K562 (cell line): ENCODE measurements around the gene SPATS1. TPM values are rescaled to one million over a fixed set of nuclear protein-coding genes. Genes with fewer than 3 reads are reported as not detected.
A peak's percentile ranks its signal among the peaks of the same experiment; 100 is the strongest.

Experiments
- HIVEP1 ChIP-seq: fragments of 250-450 bp; sonication (Bioruptor Pico); IDR thresholded peaks from 2 replicates; pipeline ENCODE4 v1.4.0; 2020; ENCODE audit warnings: mild to moderate bottlenecking
- KLF16 ChIP-seq: IDR thresholded peaks from 2 replicates; pipeline ENCODE4 v1.6.1; 2016; ENCODE audit warnings: antibody characterized with exemption
- MLX ChIP-seq, 2 experiments: fragments of 450-650 bp in 1 of 2; sonication (generic) in 1 of 2; formaldehyde crosslinking; conservative IDR thresholded peaks; 2 replicates each; pipeline versions ENCODE4 v1.4.0 to v1.8.1; 2020 to 2022; ENCODE audit warnings: mild to moderate bottlenecking in 1 of 2, missing genetic modification reagents in 1 of 2
- SIX5 ChIP-seq, 2 experiments: IDR thresholded peaks; 2 replicates each; pipeline ENCODE4 v1.6.1; 2011; ENCODE audit warnings: low read length in 2 of 2, borderline replicate concordance in 1 of 2, low read depth in 1 of 2, mild to moderate bottlenecking in 1 of 2, moderate library complexity in 1 of 2; ENCODE audit not compliant: insufficient read depth in 1 of 2
- VEZF1 ChIP-seq: fragments of 200-800 bp; sonication (Bioruptor generic); IDR thresholded peaks from 2 replicates; pipeline ENCODE4 v1.6.1; 2017; ENCODE audit warnings: missing genetic modification characterization, missing compliant biosample characterization
- XRCC5 ChIP-seq: fragments of 200-400 bp; formaldehyde crosslinking; IDR thresholded peaks from 2 replicates; pipeline ENCODE4 v1.6.1; 2017; ENCODE audit warnings: low read depth, mild to moderate bottlenecking, low read length
- polyA plus RNA-seq, 8 experiments: library from polyadenylated mRNA; depleted of rRNA in 4 of 8; stranded (reverse) in 5 of 8; unstranded in 3 of 8; fragments of >200 nt; fragmentation: Nextera tagmentation in 2 of 8; fragmentation: Illumina TruSeq in 1 of 8; extraction: Ambion mirVana in 2 of 8; extraction: Trizol in 1 of 8; gene quantifications; 2 replicates each; pipeline versions ENCODE4 v1.2.1 to v1.2.3, GENCODE V29; 2011 to 2014; ENCODE audit warnings: inconsistent platforms in 1 of 8, missing spikeins in 1 of 8
- total RNA-seq, 7 experiments: library from RNA; depleted of rRNA in 6 of 7; stranded (reverse); fragments of >200 nt in 6 of 7; fragmentation: Illumina TruSeq in 2 of 7; extraction: Trizol in 2 of 7; gene quantifications; 2 replicates each; pipeline versions ENCODE4 v1.2.1 to v1.2.3, GENCODE V29; 2011 to 2021; ENCODE audit warnings: low replicate concordance in 1 of 7

SPATS1 gene
- total and polyA plus RNA-seq, 9 of the 15 experiments (the other 6 are each of a cell fraction or from before 2014, with no cell fraction given), result not detected

- TF ChIP-seq VEZF1, result peak; percentile 38; the same call in 1 of the 2 replicates
- TF ChIP-seq MLX (CRISPR knock-in tag; conservative IDR thresholded peaks at IDR 0.05), result no peak
- no peak for TF ChIP-seq SIX5 (IDR thresholded peaks at IDR 0.05; ENCODE audit: borderline replicate concordance in 1 of 2, insufficient read depth in 1 of 2, low read depth in 1 of 2, low read length in 2 of 2)
- no peak for TF ChIP-seq HIVEP1
- peak; percentile 88 for TF ChIP-seq XRCC5
- TF ChIP-seq KLF16, result 0 out of 2 replicates have a peak, but pooled peaks have one; percentile 18
Observed at GRCh38 chr6:44304282-44305199, 37.9 kb upstream of the SPATS1 start (continued).
